ENCODE results near the gene HDAC4. TPM values are rescaled to one million over a fixed set of nuclear protein-coding genes. Genes with fewer than 3 reads are reported as not detected.

HDAC4 gene
- total and polyA plus RNA-seq, 9 of the 15 experiments (the other 6 are each of a cell fraction or from before 2014, with no cell fraction given), result 0.11 to 20.2 (median 4.0) TPM

DNA sequence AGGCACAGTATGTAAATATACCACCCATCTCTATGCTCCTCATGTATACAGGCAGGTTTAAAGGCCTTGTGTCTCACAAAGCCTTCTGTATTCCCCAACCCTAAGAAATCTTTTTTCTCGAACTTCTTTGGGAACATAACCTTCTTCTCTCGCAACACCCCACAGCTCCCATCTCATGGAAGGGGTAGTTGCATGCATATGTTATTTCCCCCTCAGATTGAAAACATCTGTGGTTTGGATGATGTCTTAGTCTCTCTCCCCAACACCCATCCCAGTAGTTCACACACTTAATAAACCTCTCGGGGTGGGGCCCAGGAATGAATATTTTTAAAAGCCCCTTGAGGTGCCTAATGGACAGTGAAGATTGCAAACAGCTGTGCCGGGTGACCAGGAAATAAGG lies 21.0 kb upstream of the HDAC4 start:
- DNase-seq (ENCODE audit: extremely low read depth in 1 of 4, low spot score in 3 of 4) (no peak), ATAC-seq (no peak), FAIRE-seq (no peak)
- 0% methylated on average over 4 of the region's 4 CpGs for WGBS (ENCODE audit: insufficient coverage, low coverage, missing lambda C conversion rate)
- no peak overlapping the region for H3K4me3 ChIP-seq
- no peak for TF ChIP-seq NCOA2 (IDR thresholded peaks at IDR 0.05; ENCODE audit: partially characterized antibody in 2 of 2)
- TF ChIP-seq, protein P1, sequence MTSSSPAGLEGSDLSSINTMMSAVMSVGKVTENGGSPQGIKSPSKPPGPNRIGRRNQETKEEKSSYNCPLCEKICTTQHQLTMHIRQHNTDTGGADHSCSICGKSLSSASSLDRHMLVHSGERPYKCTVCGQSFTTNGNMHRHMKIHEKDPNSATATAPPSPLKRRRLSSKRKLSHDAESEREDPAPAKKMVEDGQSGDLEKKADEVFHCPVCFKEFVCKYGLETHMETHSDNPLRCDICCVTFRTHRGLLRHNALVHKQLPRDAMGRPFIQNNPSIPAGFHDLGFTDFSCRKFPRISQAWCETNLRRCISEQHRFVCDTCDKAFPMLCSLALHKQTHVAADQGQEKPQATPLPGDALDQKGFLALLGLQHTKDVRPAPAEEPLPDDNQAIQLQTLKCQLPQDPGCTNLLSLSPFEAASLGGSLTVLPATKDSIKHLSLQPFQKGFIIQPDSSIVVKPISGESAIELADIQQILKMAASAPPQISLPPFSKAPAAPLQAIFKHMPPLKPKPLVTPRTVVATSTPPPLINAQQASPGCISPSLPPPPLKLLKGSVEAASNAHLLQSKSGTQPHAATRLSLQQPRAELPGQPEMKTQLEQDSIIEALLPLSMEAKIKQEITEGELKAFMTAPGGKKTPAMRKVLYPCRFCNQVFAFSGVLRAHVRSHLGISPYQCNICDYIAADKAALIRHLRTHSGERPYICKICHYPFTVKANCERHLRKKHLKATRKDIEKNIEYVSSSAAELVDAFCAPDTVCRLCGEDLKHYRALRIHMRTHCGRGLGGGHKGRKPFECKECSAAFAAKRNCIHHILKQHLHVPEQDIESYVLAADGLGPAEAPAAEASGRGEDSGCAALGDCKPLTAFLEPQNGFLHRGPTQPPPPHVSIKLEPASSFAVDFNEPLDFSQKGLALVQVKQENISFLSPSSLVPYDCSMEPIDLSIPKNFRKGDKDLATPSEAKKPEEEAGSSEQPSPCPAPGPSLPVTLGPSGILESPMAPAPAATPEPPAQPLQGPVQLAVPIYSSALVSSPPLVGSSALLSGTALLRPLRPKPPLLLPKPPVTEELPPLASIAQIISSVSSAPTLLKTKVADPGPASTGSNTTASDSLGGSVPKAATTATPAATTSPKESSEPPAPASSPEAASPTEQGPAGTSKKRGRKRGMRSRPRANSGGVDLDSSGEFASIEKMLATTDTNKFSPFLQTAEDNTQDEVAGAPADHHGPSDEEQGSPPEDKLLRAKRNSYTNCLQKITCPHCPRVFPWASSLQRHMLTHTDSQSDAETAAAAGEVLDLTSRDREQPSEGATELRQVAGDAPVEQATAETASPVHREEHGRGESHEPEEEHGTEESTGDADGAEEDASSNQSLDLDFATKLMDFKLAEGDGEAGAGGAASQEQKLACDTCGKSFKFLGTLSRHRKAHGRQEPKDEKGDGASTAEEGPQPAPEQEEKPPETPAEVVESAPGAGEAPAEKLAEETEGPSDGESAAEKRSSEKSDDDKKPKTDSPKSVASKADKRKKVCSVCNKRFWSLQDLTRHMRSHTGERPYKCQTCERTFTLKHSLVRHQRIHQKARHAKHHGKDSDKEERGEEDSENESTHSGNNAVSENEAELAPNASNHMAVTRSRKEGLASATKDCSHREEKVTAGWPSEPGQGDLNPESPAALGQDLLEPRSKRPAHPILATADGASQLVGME (CRISPR knock-in tag; IDR thresholded peaks at IDR 0.05), result no peak
- no peak for TF ChIP-seq TFE3 (CRISPR knock-in tag; IDR thresholded peaks at IDR 0.05)
- no peak for TF ChIP-seq E2F3 (CRISPR knock-in tag; IDR thresholded peaks at IDR 0.05)
- in situ Hi-C loops (cut with MboI), result no loop called here
- CTCF ChIA-PET (ENCODE audit: low intra/inter-chr PET ratio), result no interaction called here
- no peak overlapping the region for H3K9ac ChIP-seq (ENCODE audit: insufficient read depth in 1 of 2, low read depth in 2 of 2, low read length in 2 of 2)
- no peaks in the 10 kb centered on the region; a peak in 1 of 5 replicates for H3K4me1 ChIP-seq (replicated peaks in 1 of 2; ENCODE audit: control insufficient read depth in 2 of 2, insufficient read depth in 2 of 2, low read length in 2 of 2)
- no TSS peak for BruUV-seq (replicated peaks)
- H4K20me1 ChIP-seq (replicated peaks; ENCODE audit: control insufficient read depth, insufficient read depth, low read length), result no peaks in the 10 kb centered on the region
- H3K27ac ChIP-seq (ENCODE audit: extremely low read depth, low read depth, low read length), result no peak overlapping the region
- no peak overlapping the region for H2AFZ ChIP-seq (ENCODE audit: low read depth, low read length)
- H3K36me3 ChIP-seq (ENCODE audit: control insufficient read depth, insufficient read depth, low read length), result no peaks in the 10 kb centered on the region
- no peak overlapping the region for H3K4me2 ChIP-seq (ENCODE audit: insufficient read depth, low read length)
- no peaks in the 10 kb centered on the region for H3K9me3 ChIP-seq (replicated peaks; ENCODE audit: control insufficient read depth, insufficient read depth, low read depth, low read length)
- intact Hi-C loops (cut with micrococcal nuclease), result no loop called here
- H3K27me3 ChIP-seq (ENCODE audit: control insufficient read depth in 2 of 2, insufficient read depth in 2 of 2, low read length in 2 of 2), result peaks cover 30 to 47% of the 10 kb centered on the region in 2 experiments; a peak in 4 of 5 replicates
- H3K79me2 ChIP-seq (ENCODE audit: control insufficient read depth, insufficient read depth, low read length), result no peaks in the 10 kb centered on the region
- H3K9me1 ChIP-seq (ENCODE audit: control insufficient read depth, insufficient read depth, low read length), result no peaks in the 10 kb centered on the region
- POLR2A ChIA-PET, result no interaction called here
